Kidney (tissue), 14 donors: ENCODE data around the gene NUP98. TPM values are rescaled to one million over a fixed set of nuclear protein-coding genes. Genes with fewer than 3 reads are reported as not detected.

Experiments
- DNase-seq, 5 donors: peaks; one replicate each; pipeline ENCODE4 v3.0.0-alpha.2; 2013 to 2020
- FAIRE-seq: peaks from 2 replicates; lab custom pipeline; 2012; peaks lifted over from hg19 to GRCh38; lab: Jason Lieb, UNC
- H3K27ac ChIP-seq, 2 donors: one replicate each; pipeline ENCODE4 v1.7.0; 2013; ENCODE audit warnings: low read depth in 2 of 2, low read length in 2 of 2, inconsistent platforms in 1 of 2
- H3K27me3 ChIP-seq: one replicate; pipeline ENCODE4 v1.7.1; 2013; ENCODE audit warnings: low read length, inconsistent platforms; ENCODE audit not compliant: control insufficient read depth, insufficient read depth
- H3K36me3 ChIP-seq, 3 donors: one replicate each; pipeline versions ENCODE4 v1.7.0 to v1.7.1; 2013; ENCODE audit warnings: low read length in 3 of 3, control low read depth in 1 of 3, inconsistent platforms in 1 of 3; ENCODE audit not compliant: insufficient read depth in 3 of 3, control insufficient read depth in 2 of 3
- H3K4me1 ChIP-seq, 3 donors: one replicate each; pipeline versions ENCODE4 v1.7.0 to v1.7.1; 2013; ENCODE audit warnings: low read length in 3 of 3, inconsistent platforms in 1 of 3, low read depth in 1 of 3; ENCODE audit not compliant: control insufficient read depth in 2 of 3, insufficient read depth in 2 of 3
- H3K4me3 ChIP-seq, 3 donors: one replicate each; pipeline versions ENCODE4 v1.7.0 to v1.8.1; 2013; ENCODE audit warnings: low read length in 3 of 3, control low read depth in 1 of 3, inconsistent platforms in 1 of 3
- H3K9ac ChIP-seq, 3 donors: one replicate each; pipeline versions ENCODE4 v1.7.0 to v1.7.1; 2013; ENCODE audit warnings: low read length in 3 of 3, control low read depth in 1 of 3, inconsistent platforms in 1 of 3
- H3K9me3 ChIP-seq, 3 donors: one replicate each; pipeline versions ENCODE4 v1.7.0 to v1.7.1; 2013; ENCODE audit warnings: low read length in 3 of 3, control low read depth in 1 of 3, inconsistent platforms in 1 of 3; ENCODE audit not compliant: control insufficient read depth in 2 of 3, insufficient read depth in 1 of 3
- CTCF ChIP-seq: IDR thresholded peaks from 3 replicates; pipeline ENCODE4 v1.5.1; 2012; ENCODE audit warnings: mild to moderate bottlenecking, moderate library complexity, borderline replicate concordance; ENCODE audit not compliant: insufficient read depth; ENCODE audit errors: extremely low read depth
- intact Hi-C: fragments of 100-400 bp; cut with DNase I; formaldehyde crosslinking; loops from one replicate; pipeline ENCODE4 v1.11.1; 2022
- polyA plus RNA-seq: library from polyadenylated mRNA; stranded (reverse); fragments of 350-450 nt; fragmentation: Illumina TruSeq; extraction: RNeasy Lipid Tissue Mini Kit (QIAGEN cat#74804); gene quantifications from one replicate; pipeline ENCODE4 v1.2.3, GENCODE V29; 2014; ENCODE audit warnings: low read depth, low replicate concordance; ENCODE audit not compliant: insufficient read depth
- total RNA-seq: library from RNA; stranded (reverse); fragmentation: NEBNext Ultra II Directional; extraction: Animal tissue kit (Norgen Biotek cat#: 25700); gene quantifications from one replicate; pipeline ENCODE4 v1.2.1, GENCODE V29; 2021
- donor health status: control.
- donor health status: control.
- donor health status: control.
- donor health status: control.
- donor health status: control.
- donor health status: DM: yes; HTN: yes; CAD: no.
- donor health status: Normal renal cell carcinoma (clear cell type).

NUP98 gene
- total and polyA plus RNA-seq, 2 donors from 2014 or later: 23.8 to 67.6 TPM

GRCh38 chr11:3669128-3669527, 128.2 kb downstream of the NUP98 start:
- no peak for TF ChIP-seq CTCF
- Histone ChIP-seq H3K27ac (no peak overlapping the region), H3K9me3 (no peaks in the 10 kb centered on the region), H3K27me3 (no peaks in the 10 kb centered on the region), H3K36me3 (peaks cover 3 to 20% (median 8%) of the 10 kb centered on the region in 3 donors), H3K4me3 (no peak overlapping the region), H3K4me1 (no peaks in the 10 kb centered on the region), H3K9ac (no peak overlapping the region)
- no peak for DNase-seq
- intact Hi-C loops: no loop called here
- no peak for FAIRE-seq

- DNase-seq: no peak
- intact Hi-C loops: no loop called here
- H3K36me3 ChIP-seq: peaks cover under 1 to 12% (median 4%) of the 10 kb centered on the region in 3 donors
- H3K4me3 ChIP-seq: no peak overlapping the region
- TF ChIP-seq CTCF: no peak
- H3K27me3 ChIP-seq: no peaks in the 10 kb centered on the region
- H3K9me3 ChIP-seq: no peaks in the 10 kb centered on the region
- no peak for FAIRE-seq
- H3K27ac ChIP-seq: no peak overlapping the region
- no peaks in the 10 kb centered on the region for H3K4me1 ChIP-seq
- H3K9ac ChIP-seq: no peak overlapping the region
These were observed 130.0 kb downstream of the NUP98 start for GRCh38 chr11:3667149-3668035.

DNA sequence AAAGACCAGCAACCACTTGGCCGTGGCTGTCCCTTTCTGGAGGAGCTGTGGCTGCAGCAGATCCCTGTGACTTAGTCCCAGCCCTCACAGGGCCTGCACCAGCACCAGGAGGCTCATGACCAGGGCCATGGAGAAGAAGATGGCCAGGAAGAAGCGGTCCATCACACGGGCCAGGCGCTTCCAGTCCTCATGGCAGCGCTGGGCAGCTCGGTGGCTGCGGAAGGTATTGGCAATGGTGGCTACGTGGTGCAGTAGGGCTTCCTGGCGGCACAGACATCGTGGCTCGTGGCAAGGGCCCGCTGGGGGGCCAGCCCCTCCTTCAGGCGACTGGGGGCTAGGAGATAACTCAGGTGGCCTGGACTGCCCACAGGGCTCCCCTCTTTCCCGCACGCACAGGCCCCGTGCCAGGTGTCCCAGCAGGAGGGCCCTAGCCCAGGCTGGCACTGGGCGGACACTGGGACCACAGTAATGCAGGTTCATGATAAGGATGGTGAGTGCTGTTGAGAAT, 131.3 kb downstream of the NUP98 start:
- no peak for TF ChIP-seq CTCF
- FAIRE-seq (no peak), DNase-seq (no peak)
- peaks cover 0 to 8% (median 4%) of the 10 kb centered on the region in 3 donors for H3K36me3 ChIP-seq
- no peaks in the 10 kb centered on the region for H3K9me3 ChIP-seq
- no peak overlapping the region for H3K9ac ChIP-seq
- no peak overlapping the region for H3K4me3 ChIP-seq
- no peak overlapping the region for H3K27ac ChIP-seq
- H3K27me3 ChIP-seq: no peaks in the 10 kb centered on the region
- intact Hi-C loops: no loop called here
- no peaks in the 10 kb centered on the region for H3K4me1 ChIP-seq
